ENCODE data around the gene SCRN1.

The SCRN1 gene

GRCh38 chr7:29882481-29882880 is 107.1 kb downstream of the SCRN1 start:
- H2BK5ac ChIP-seq (ENCODE audit: low read depth, low read length, poor library complexity), result no peak overlapping the region
- no peak overlapping the region for H3K4ac ChIP-seq (ENCODE audit: low read depth, low read length)
- no peak overlapping the region for H3K27ac ChIP-seq (ENCODE audit: low read depth, low read length)
- H4K91ac ChIP-seq (ENCODE audit: low read depth, low read length), result no peak overlapping the region
- H2BK120ac ChIP-seq (ENCODE audit: insufficient read depth, low read length, poor library complexity), result no peak overlapping the region
- H3K4me2 ChIP-seq (ENCODE audit: low read length), result no peak overlapping the region
- H4K12ac ChIP-seq (ENCODE audit: low read depth, low read length), result no peak overlapping the region
- H3K4me3 ChIP-seq (ENCODE audit: low read depth, low read length), result no peak overlapping the region
- H3K9ac ChIP-seq (ENCODE audit: low read length), result no peak overlapping the region
- no peak overlapping the region for H3K23ac ChIP-seq (ENCODE audit: low read length)
- no CpG with 5 or more reads among the region's 1 CpG for WGBS (ENCODE audit: extremely low coverage, insufficient coverage, insufficient read length)
- peaks cover 2 to 4% of the 10 kb centered on the region in 2 experiments for H3K4me1 ChIP-seq (ENCODE audit: control insufficient read depth in 1 of 2, insufficient read depth in 2 of 2, low read length in 2 of 2)
- no peak overlapping the region for H2AK5ac ChIP-seq (ENCODE audit: low read length)
- H2BK12ac ChIP-seq (ENCODE audit: low read length), result no peak overlapping the region
- H3K27me3 ChIP-seq (ENCODE audit: insufficient read depth, low read length), result peaks cover 5% of the 10 kb centered on the region
- no peaks in the 10 kb centered on the region for H3K79me2 ChIP-seq (ENCODE audit: control insufficient read depth, insufficient read depth, low read length, poor library complexity)
- peaks cover 2% of the 10 kb centered on the region for H3K9me3 ChIP-seq (ENCODE audit: insufficient read depth, low read depth, low read length)
- H4K8ac ChIP-seq (ENCODE audit: low read depth, low read length), result no peak overlapping the region
- H3K79me1 ChIP-seq (ENCODE audit: low read length), result no peaks in the 10 kb centered on the region
- DNase-seq, result peak in 1 of 2 donors; percentile 6
- no peaks in the 10 kb centered on the region for H3K36me3 ChIP-seq (ENCODE audit: control insufficient read depth in 1 of 2, insufficient read depth in 2 of 2, low read length in 2 of 2)
- H3K18ac ChIP-seq (ENCODE audit: low read length), result no peak overlapping the region
- no peak overlapping the region for H2AFZ ChIP-seq (ENCODE audit: insufficient read depth, low read length, poor library complexity)
- H3K14ac ChIP-seq (ENCODE audit: low read length), result no peak overlapping the region

GRCh38 chr7:29881724-29882123 is 107.9 kb downstream of the SCRN1 start:
- no peak overlapping the region for H4K12ac ChIP-seq (ENCODE audit: low read depth, low read length)
- no peak overlapping the region for H2AFZ ChIP-seq (ENCODE audit: insufficient read depth, low read length, poor library complexity)
- H3K4me1 ChIP-seq (ENCODE audit: control insufficient read depth in 1 of 2, insufficient read depth in 2 of 2, low read length in 2 of 2), result peaks cover 2 to 4% of the 10 kb centered on the region in 2 experiments
- no peak overlapping the region for H3K18ac ChIP-seq (ENCODE audit: low read length)
- no peaks in the 10 kb centered on the region for H3K36me3 ChIP-seq (ENCODE audit: control insufficient read depth in 1 of 2, insufficient read depth in 2 of 2, low read length in 2 of 2)
- H3K23ac ChIP-seq (ENCODE audit: low read length), result no peak overlapping the region
- H2AK5ac ChIP-seq (ENCODE audit: low read length), result no peak overlapping the region
- no peak overlapping the region for H3K4me3 ChIP-seq (ENCODE audit: low read depth, low read length)
- DNase-seq, result no peak
- no peak overlapping the region for H2BK5ac ChIP-seq (ENCODE audit: low read depth, low read length, poor library complexity)
- no peak overlapping the region for H3K4ac ChIP-seq (ENCODE audit: low read depth, low read length)
- no peak overlapping the region for H3K4me2 ChIP-seq (ENCODE audit: low read length)
- no peak overlapping the region for H4K91ac ChIP-seq (ENCODE audit: low read depth, low read length)
- peaks cover 5% of the 10 kb centered on the region for H3K27me3 ChIP-seq (ENCODE audit: insufficient read depth, low read length)
- H3K79me1 ChIP-seq (ENCODE audit: low read length), result no peaks in the 10 kb centered on the region
- H3K14ac ChIP-seq (ENCODE audit: low read length), result no peak overlapping the region
- no CpG with 5 or more reads among the region's 7 CpGs for WGBS (ENCODE audit: extremely low coverage, insufficient coverage, insufficient read length)
- no peak overlapping the region for H2BK12ac ChIP-seq (ENCODE audit: low read length)
- peaks cover 2% of the 10 kb centered on the region for H3K9me3 ChIP-seq (ENCODE audit: insufficient read depth, low read depth, low read length)
- no peak overlapping the region for H3K9ac ChIP-seq (ENCODE audit: low read length)
- no peaks in the 10 kb centered on the region for H3K79me2 ChIP-seq (ENCODE audit: control insufficient read depth, insufficient read depth, low read length, poor library complexity)
- H2BK120ac ChIP-seq (ENCODE audit: insufficient read depth, low read length, poor library complexity), result no peak overlapping the region
- no peak overlapping the region for H4K8ac ChIP-seq (ENCODE audit: low read depth, low read length)
- H3K27ac ChIP-seq (ENCODE audit: low read depth, low read length), result no peak overlapping the region

GRCh38 chr7:29879609-29880008 is 110.0 kb downstream of the SCRN1 start:
- no peak overlapping the region for H4K8ac ChIP-seq (ENCODE audit: low read depth, low read length)
- no peak overlapping the region for H3K18ac ChIP-seq (ENCODE audit: low read length)
- peaks cover 2% of the 10 kb centered on the region for H3K9me3 ChIP-seq (ENCODE audit: insufficient read depth, low read depth, low read length)
- no peak overlapping the region for H4K91ac ChIP-seq (ENCODE audit: low read depth, low read length)
- no peaks in the 10 kb centered on the region for H3K36me3 ChIP-seq (ENCODE audit: control insufficient read depth in 1 of 2, insufficient read depth in 2 of 2, low read length in 2 of 2)
- H3K9ac ChIP-seq (ENCODE audit: low read length), result no peak overlapping the region
- no peak overlapping the region for H3K23ac ChIP-seq (ENCODE audit: low read length)
- no peak overlapping the region for H3K4me2 ChIP-seq (ENCODE audit: low read length)
- no peak overlapping the region for H2AFZ ChIP-seq (ENCODE audit: insufficient read depth, low read length, poor library complexity)
- H4K12ac ChIP-seq (ENCODE audit: low read depth, low read length), result no peak overlapping the region
- H3K27me3 ChIP-seq (ENCODE audit: insufficient read depth, low read length), result peaks cover 5% of the 10 kb centered on the region
- H3K27ac ChIP-seq (ENCODE audit: low read depth, low read length), result no peak overlapping the region
- H2AK5ac ChIP-seq (ENCODE audit: low read length), result no peak overlapping the region
- no peak overlapping the region for H3K14ac ChIP-seq (ENCODE audit: low read length)
- H3K79me1 ChIP-seq (ENCODE audit: low read length), result no peaks in the 10 kb centered on the region
- no peaks in the 10 kb centered on the region for H3K79me2 ChIP-seq (ENCODE audit: control insufficient read depth, insufficient read depth, low read length, poor library complexity)
- H2BK12ac ChIP-seq (ENCODE audit: low read length), result no peak overlapping the region
- H2BK5ac ChIP-seq (ENCODE audit: low read depth, low read length, poor library complexity), result no peak overlapping the region
- H3K4me3 ChIP-seq (ENCODE audit: low read depth, low read length), result no peak overlapping the region
- H3K4me1 ChIP-seq (ENCODE audit: control insufficient read depth in 1 of 2, insufficient read depth in 2 of 2, low read length in 2 of 2), result peaks cover 2 to 4% of the 10 kb centered on the region in 2 experiments
- WGBS (ENCODE audit: extremely low coverage, insufficient coverage, insufficient read length), result no CpG with 5 or more reads among the region's 2 CpGs
- no peak overlapping the region for H3K4ac ChIP-seq (ENCODE audit: low read depth, low read length)
- peak in 1 of 2 donors; percentile 31 for DNase-seq
- H2BK120ac ChIP-seq (ENCODE audit: insufficient read depth, low read length, poor library complexity), result no peak overlapping the region

- no peak overlapping the region for H2AK5ac ChIP-seq (ENCODE audit: low read length)
- no peak overlapping the region for H3K23ac ChIP-seq (ENCODE audit: low read length)
- H3K27ac ChIP-seq (ENCODE audit: low read depth, low read length), result no peak overlapping the region
- no peak overlapping the region for H3K4ac ChIP-seq (ENCODE audit: low read depth, low read length)
- H3K4me3 ChIP-seq (ENCODE audit: low read depth, low read length), result no peak overlapping the region
- no peak overlapping the region for H4K8ac ChIP-seq (ENCODE audit: low read depth, low read length)
- H3K36me3 ChIP-seq (ENCODE audit: control insufficient read depth in 1 of 2, insufficient read depth in 2 of 2, low read length in 2 of 2), result no peaks in the 10 kb centered on the region
- H3K79me2 ChIP-seq (ENCODE audit: control insufficient read depth, insufficient read depth, low read length, poor library complexity), result no peaks in the 10 kb centered on the region
- DNase-seq, result peak; percentile 35 to 66
- no peak overlapping the region for H4K91ac ChIP-seq (ENCODE audit: low read depth, low read length)
- H3K79me1 ChIP-seq (ENCODE audit: low read length), result no peaks in the 10 kb centered on the region
- H2BK12ac ChIP-seq (ENCODE audit: low read length), result no peak overlapping the region
- peaks cover 2% of the 10 kb centered on the region for H3K9me3 ChIP-seq (ENCODE audit: insufficient read depth, low read depth, low read length)
- no peak overlapping the region for H3K9ac ChIP-seq (ENCODE audit: low read length)
- no CpG with 5 or more reads among the region's 5 CpGs for WGBS (ENCODE audit: extremely low coverage, insufficient coverage, insufficient read length)
- no peaks in the 10 kb centered on the region for H3K4me1 ChIP-seq (ENCODE audit: control insufficient read depth in 1 of 2, insufficient read depth in 2 of 2, low read length in 2 of 2)
- no peak overlapping the region for H3K18ac ChIP-seq (ENCODE audit: low read length)
- H2BK120ac ChIP-seq (ENCODE audit: insufficient read depth, low read length, poor library complexity), result no peak overlapping the region
- H4K12ac ChIP-seq (ENCODE audit: low read depth, low read length), result no peak overlapping the region
- H3K4me2 ChIP-seq (ENCODE audit: low read length), result no peak overlapping the region
- no peak overlapping the region for H2AFZ ChIP-seq (ENCODE audit: insufficient read depth, low read length, poor library complexity)
- peaks cover under 1% of the 10 kb centered on the region for H3K27me3 ChIP-seq (ENCODE audit: insufficient read depth, low read length)
- H3K14ac ChIP-seq (ENCODE audit: low read length), result no peak overlapping the region
- H2BK5ac ChIP-seq (ENCODE audit: low read depth, low read length, poor library complexity), result no peak overlapping the region
These were observed 111.4 kb downstream of the SCRN1 start for GRCh38 chr7:29878081-29878688.

Data from trophoblast cell (in vitro differentiated cells and primary cell).